ENCODE data around the gene IDH3B. TPM values are rescaled to one million over a fixed set of nuclear protein-coding genes. Genes with fewer than 3 reads are reported as not detected.
A peak's percentile ranks its signal among the peaks of the same experiment; 100 is the strongest.

The IDH3B gene
- total and polyA plus RNA-seq, 2 donors (not counting 1 experiment from before 2014, with no cell fraction given): 131 to 225 TPM

- CTCF ChIA-PET: no interaction called here
- WGBS (ENCODE audit: insufficient coverage): 33% methylated on average over 3 of the region's 4 CpGs
- Histone ChIP-seq H3K9me3 (ENCODE audit: control extremely low read depth in 1 of 3, control insufficient read depth in 2 of 3, insufficient read depth in 1 of 3, low read length in 2 of 3) (no peaks in the 10 kb centered on the region), H3K4me3 (ENCODE audit: control extremely low read depth in 1 of 5, extremely low read depth in 1 of 5, insufficient read depth in 1 of 5, low read depth in 2 of 5, low read length in 4 of 5) (no peak overlapping the region), H3K36me3 (replicated peaks in 1 of 2; ENCODE audit: control extremely low read depth in 1 of 2, control insufficient read depth in 1 of 2, extremely low read depth in 1 of 2, insufficient read depth in 2 of 2, low read length in 1 of 2) (no peaks in the 10 kb centered on the region), H4K20me1 (ENCODE audit: control insufficient read depth, insufficient read depth, low read length, poor library complexity, severe bottlenecking) (no peaks in the 10 kb centered on the region), H3K9ac (ENCODE audit: low read length) (no peak overlapping the region), H3K4me1 (ENCODE audit: control insufficient read depth in 2 of 2, insufficient read depth in 2 of 2, low read length in 2 of 2) (no peaks in the 10 kb centered on the region), H3K4me2 (replicated peaks; ENCODE audit: low read depth, low read length, poor library complexity, severe bottlenecking) (no peak overlapping the region), H3K79me2 (ENCODE audit: control insufficient read depth, insufficient read depth, low read length) (no peaks in the 10 kb centered on the region), H3K27ac (ENCODE audit: low read length in 2 of 2) (no peak overlapping the region), H2AFZ (ENCODE audit: insufficient read depth, low read depth, low read length, poor library complexity, severe bottlenecking) (no peak overlapping the region), H3K27me3 (replicated peaks in 1 of 4; ENCODE audit: control extremely low read depth in 1 of 4, control insufficient read depth in 3 of 4, insufficient read depth in 4 of 4, low read length in 3 of 4) (peaks cover 0 to 23% (median 2%) of the 10 kb centered on the region in 4 experiments)
- Mint-ChIP-seq H3K9me3 (ENCODE audit: insufficient read depth) (no peaks in the 10 kb centered on the region), H3K27ac (no peak overlapping the region), H3K4me1 (no peaks in the 10 kb centered on the region), H3K27me3 (peaks cover 19% of the 10 kb centered on the region), H3K4me3 (no peak overlapping the region)
- intact Hi-C loops (cut with micrococcal nuclease): no loop called here
- POLR2A ChIA-PET: no interaction called here
- ATAC-seq (ENCODE audit: low read depth): no peak
- DNase-seq: no peak
- no peak for TF ChIP-seq CTCF (IDR thresholded peaks at IDR 0.05)
- TF ChIP-seq EZH2 (IDR thresholded peaks at IDR 0.05; ENCODE audit: borderline replicate concordance, insufficient read depth, low read depth, low read length, poor library complexity, severe bottlenecking): no peak
Observed at GRCh38 chr20:2671977-2672376, 8.0 kb upstream of the IDH3B start.

GRCh38 chr20:2663364-2663886 is 591 bp downstream of the IDH3B start:
- CTCF ChIA-PET: interaction anchor here (0.6 to 3.4 kb wide), 4 partner anchors 11 to 216 kb away, joined by 3 to 22 read pairs (median 3); partner anchors contain the start of gene NOP56
- Histone ChIP-seq H3K4me2 (replicated peaks; ENCODE audit: low read depth, low read length, poor library complexity, severe bottlenecking) (peak overlapping the region; percentile 96), H3K27ac (ENCODE audit: low read length in 2 of 2) (peak overlapping the region; percentile 88 to 98), H3K79me2 (ENCODE audit: control insufficient read depth, insufficient read depth, low read length) (peaks cover 13% of the 10 kb centered on the region), H4K20me1 (ENCODE audit: control insufficient read depth, insufficient read depth, low read length, poor library complexity, severe bottlenecking) (peaks cover 8% of the 10 kb centered on the region), H3K9ac (ENCODE audit: low read length) (peak overlapping the region; percentile 79), H3K9me3 (ENCODE audit: control extremely low read depth in 1 of 3, control insufficient read depth in 2 of 3, insufficient read depth in 1 of 3, low read length in 2 of 3) (no peaks in the 10 kb centered on the region), H3K4me1 (ENCODE audit: control insufficient read depth in 2 of 2, insufficient read depth in 2 of 2, low read length in 2 of 2) (peaks cover 13 to 14% of the 10 kb centered on the region in 2 donors), H2AFZ (ENCODE audit: insufficient read depth, low read depth, low read length, poor library complexity, severe bottlenecking) (peak overlapping the region; percentile 90), H3K36me3 (replicated peaks in 1 of 2; ENCODE audit: control extremely low read depth in 1 of 2, control insufficient read depth in 1 of 2, extremely low read depth in 1 of 2, insufficient read depth in 2 of 2, low read length in 1 of 2) (peaks cover 0 to 37% of the 10 kb centered on the region in 2 experiments), H3K27me3 (replicated peaks in 1 of 4; ENCODE audit: control extremely low read depth in 1 of 4, control insufficient read depth in 3 of 4, insufficient read depth in 4 of 4, low read length in 3 of 4) (peaks cover 0 to 1% (median 0%) of the 10 kb centered on the region in 4 experiments), H3K4me3 (ENCODE audit: control extremely low read depth in 1 of 5, extremely low read depth in 1 of 5, insufficient read depth in 1 of 5, low read depth in 2 of 5, low read length in 4 of 5) (peak overlapping the region; percentile 71 to 96 (median 80))
- 8% methylated on average over 7 of the region's 13 CpGs for WGBS (ENCODE audit: insufficient coverage)
- no peaks in the 10 kb centered on the region for H3K9me3 Mint-ChIP-seq (ENCODE audit: insufficient read depth)
- H3K4me1 Mint-ChIP-seq: peaks cover 20% of the 10 kb centered on the region
- H3K4me3 Mint-ChIP-seq: peak overlapping the region; percentile 92
- POLR2A ChIA-PET: interaction anchor here (2.0 to 3.8 kb wide), 2 partner anchors 10 to 193 kb away, joined by 6 to 57 read pairs; partner anchors contain the start of genes NOP56 and SNRPB
- no peak for DNase-seq
- peaks cover 7% of the 10 kb centered on the region for H3K27me3 Mint-ChIP-seq
- H3K27ac Mint-ChIP-seq: peak overlapping the region; percentile 98
- ATAC-seq (ENCODE audit: low read depth): no peak
- intact Hi-C loops (cut with micrococcal nuclease): no loop called here
- TF ChIP-seq EZH2 (IDR thresholded peaks at IDR 0.05; ENCODE audit: borderline replicate concordance, insufficient read depth, low read depth, low read length, poor library complexity, severe bottlenecking): no peak
